ENCODE results near the gene PPP1R7. TPM values are rescaled to one million over a fixed set of nuclear protein-coding genes. Genes with fewer than 3 reads are reported as not detected.

PPP1R7 gene
- total RNA-seq, 1 experiment from 2014 or later = 87.6 TPM

GRCh38 chr2:241139531-241140444, 10.5 kb upstream of the PPP1R7 start:
- DNase-seq (ENCODE audit: low read depth) = no peak

- DNase-seq (ENCODE audit: low read depth) = no peak
Measured at GRCh38 chr2:241140445-241140840, 9.8 kb upstream of the PPP1R7 start.

- DNase-seq (ENCODE audit: low read depth) = no peak
Measured at GRCh38 chr2:241141214-241141770, 9.0 kb upstream of the PPP1R7 start.

DNA sequence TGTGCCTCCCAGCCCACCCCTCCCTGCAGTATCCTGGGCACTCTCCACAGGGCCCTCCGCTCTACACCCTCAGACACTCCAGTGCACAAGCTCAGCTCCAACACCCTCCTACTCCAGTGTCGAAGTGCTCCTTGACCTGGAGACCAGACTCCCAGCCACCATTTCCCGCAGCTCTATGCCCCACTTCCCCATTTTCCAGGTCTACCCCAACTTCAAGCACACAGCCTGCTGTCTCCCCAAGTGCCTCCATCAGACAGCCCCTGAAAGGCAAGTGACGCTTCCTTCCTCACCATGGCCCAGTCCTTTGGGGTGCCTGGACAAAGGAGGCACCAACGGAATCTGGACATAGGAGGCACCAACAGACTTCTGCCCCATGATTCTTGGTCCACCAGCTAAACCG, 8.2 kb upstream of the PPP1R7 start:
- DNase-seq (ENCODE audit: low read depth) = no peak

- no peak for DNase-seq (ENCODE audit: low read depth)
Measured at GRCh38 chr2:241142593-241142992, 7.7 kb upstream of the PPP1R7 start.

DNA sequence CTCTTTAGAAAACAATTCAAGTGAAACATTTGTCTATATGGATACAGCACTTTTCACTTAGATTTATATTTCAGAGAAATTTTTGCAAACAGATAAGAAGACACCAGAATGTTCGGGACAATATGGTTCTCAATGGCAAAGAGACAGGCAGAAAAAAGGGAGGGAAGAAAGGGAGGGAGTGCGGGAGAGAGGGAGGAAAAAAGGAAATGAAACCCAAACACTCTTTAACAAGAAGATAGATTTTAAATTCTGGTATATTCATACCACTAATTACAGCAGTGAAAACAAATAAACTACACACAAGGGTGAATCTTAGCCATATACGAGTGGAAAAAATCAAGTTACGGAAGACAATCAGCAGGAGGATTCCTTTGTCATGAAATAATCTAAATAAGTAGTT, 4.0 kb upstream of the PPP1R7 start:
- no peak for DNase-seq (ENCODE audit: low read depth)

DNA sequence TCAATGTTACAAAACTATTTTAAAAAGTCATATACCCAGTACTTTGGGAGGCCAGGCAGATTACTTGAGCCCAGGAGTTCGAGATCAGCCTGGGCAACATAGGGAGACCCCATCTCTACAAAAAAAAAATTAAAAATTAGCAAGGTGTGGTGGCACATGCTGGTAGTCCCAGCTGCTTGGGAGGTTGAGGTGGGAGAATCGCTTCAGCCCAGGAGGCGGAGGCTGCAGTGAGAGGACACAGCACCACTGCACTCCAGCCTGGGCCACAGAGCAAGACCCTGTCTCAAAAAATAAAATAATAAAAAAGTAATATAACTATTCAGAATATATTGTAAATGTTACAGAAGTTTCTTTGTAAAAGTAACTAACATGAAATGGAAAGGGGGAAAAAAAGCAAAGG, 2.9 kb upstream of the PPP1R7 start:
- no peak for DNase-seq (ENCODE audit: low read depth)

DNA sequence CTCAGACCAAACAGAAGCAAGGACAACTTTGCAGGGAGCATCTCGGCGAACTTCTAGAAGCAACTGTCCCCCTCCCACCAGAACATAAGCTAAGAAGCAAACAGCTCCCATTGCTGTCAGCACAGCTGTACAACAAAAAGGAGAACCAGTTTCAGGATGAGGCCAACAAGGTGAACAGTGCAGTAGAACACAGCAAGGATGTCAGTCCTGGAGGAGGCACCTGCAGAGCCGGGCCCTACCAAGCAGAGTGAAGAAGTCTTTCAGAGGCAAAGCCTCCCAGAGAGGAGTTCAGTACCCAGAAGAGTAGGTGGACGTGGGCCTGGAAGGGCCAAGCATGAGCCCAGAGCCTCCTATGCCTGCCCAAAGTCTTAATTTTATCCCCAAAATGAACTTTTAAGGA, 2.0 kb upstream of the PPP1R7 start:
- DNase-seq (ENCODE audit: low read depth) = no peak

- DNase-seq (ENCODE audit: low read depth) = peak; percentile 91
Measured at GRCh38 chr2:241148891-241149674, 1.2 kb upstream of the PPP1R7 start, which contains the start of gene PASK. Gene PASK (minus strand): TSS chr2:241149472. CDS start chr2:241143032, 6,440 bp downstream.

- DNase-seq (ENCODE audit: low read depth) = no peak
Measured at GRCh38 chr2:241149675-241149924, 667 bp upstream of the PPP1R7 start.

DNA sequence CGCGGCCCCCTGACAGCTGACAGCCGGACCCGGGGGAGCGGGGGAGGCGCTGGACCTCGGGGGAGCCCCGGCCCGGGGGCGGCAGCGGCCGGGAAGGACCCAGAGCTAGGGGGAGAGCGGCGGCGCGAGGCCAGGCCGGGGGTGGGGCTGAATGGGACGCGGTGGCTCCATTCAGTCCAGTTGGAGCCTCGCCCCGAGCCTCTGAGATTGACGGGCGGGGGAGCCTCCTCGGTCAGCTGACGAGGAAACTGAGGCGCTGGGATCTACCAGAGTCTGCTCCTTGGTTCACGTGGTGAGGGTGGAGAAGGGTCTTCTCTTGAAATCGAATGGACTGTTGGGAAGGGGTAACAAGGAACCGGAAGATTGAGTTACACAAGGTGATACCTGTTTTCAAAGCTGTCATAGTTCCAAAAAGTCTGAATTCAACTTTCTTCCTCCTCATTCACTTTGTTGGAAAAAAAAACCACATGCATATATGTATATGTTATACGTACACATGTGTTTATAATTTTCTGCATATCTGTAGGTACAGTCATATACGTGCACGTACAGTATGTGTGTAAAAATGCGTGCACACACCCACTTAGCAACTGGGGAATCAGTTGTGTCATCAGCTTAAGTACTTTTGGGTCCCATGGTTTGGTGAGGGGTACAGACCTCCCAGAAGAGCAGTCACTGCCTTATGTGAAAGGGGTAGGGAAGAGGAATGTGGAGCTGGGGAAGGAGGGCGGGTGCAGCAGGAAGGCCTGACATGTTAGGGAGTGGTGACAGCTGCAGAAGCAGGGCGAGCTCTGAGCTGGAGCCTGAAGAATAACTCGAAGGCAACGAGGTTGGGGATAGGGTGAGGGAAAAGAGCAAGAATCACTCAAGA, 628 bp downstream of the PPP1R7 start:
- DNase-seq (ENCODE audit: low read depth) = no peak

GRCh38 chr2:241151934-241152660, 1.8 kb downstream of the PPP1R7 start:
- DNase-seq (ENCODE audit: low read depth) = no peak

GRCh38 chr2:241153616-241154015, 3.3 kb downstream of the PPP1R7 start:
- DNase-seq (ENCODE audit: low read depth) = peak; percentile 81

GRCh38 chr2:241154915-241155314, 4.6 kb downstream of the PPP1R7 start:
- DNase-seq (ENCODE audit: low read depth) = no peak

DNA sequence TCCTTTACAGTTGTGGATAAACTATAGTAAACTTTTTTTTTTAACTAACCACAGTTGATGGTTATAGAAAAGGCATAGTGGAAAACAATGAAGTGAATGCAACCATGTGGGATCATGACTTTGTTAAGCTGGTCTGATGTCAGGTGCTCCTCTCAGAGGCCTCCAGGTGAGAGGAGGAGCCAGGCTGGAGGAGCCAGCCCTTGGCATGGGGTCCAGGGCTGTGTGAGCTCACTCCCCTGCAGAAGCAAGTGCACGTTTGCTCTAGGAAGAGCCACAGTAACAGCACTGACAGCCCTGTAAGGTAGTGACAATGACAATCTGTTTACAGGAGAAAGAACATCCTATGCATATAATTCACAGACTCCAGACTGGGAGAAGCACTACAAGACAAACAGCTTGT, 5.7 kb downstream of the PPP1R7 start:
- DNase-seq (ENCODE audit: low read depth) = no peak

DNA sequence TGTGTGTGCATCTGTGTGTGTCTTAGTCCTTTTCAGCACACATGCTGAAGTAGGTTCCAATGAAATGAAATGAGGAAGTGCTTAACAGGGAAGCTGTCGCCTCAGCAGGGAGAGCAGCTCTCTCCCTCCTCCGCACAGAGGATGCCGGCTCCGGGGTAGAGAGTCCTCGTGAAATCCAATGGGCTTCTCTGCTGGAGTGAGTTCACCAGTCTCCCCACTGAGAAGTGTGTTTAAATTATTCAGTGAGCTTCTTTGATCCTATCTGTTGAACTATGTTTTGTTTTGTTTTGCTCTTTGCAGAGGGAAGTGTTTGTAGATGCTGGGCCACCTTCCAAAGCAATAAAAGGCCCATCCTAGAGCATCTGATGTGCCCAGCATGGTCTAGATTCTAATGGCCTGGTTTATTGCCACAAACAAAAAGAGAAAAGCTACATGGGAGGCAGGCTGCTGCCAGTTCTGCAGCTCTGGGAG, 6.7 kb downstream of the PPP1R7 start:
- no peak for DNase-seq (ENCODE audit: low read depth)

- DNase-seq (ENCODE audit: low read depth) = peak; percentile 86
Measured at GRCh38 chr2:241157841-241158545, 7.7 kb downstream of the PPP1R7 start.

DNA sequence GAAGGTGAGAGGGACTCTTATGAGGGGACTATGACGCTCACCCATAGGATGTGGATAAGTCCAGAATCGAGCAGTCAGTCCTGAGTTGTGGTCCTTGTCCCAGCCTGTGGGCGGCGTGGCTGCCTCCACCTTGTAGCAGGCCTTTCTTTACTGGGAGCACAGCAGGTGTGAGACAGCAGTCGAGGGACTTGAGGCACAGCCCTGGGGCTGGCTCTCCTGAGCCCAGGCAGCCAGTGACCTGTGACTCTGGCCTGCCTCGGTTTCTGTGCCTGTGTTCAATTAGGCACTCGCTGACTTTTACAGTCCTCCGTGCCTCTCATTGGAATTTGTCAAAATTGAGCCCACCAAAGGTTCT, 8.3 kb downstream of the PPP1R7 start:
- DNase-seq (ENCODE audit: low read depth) = no peak

- no peak for DNase-seq (ENCODE audit: low read depth)
Measured at GRCh38 chr2:241159116-241159515, 8.8 kb downstream of the PPP1R7 start.

DNA sequence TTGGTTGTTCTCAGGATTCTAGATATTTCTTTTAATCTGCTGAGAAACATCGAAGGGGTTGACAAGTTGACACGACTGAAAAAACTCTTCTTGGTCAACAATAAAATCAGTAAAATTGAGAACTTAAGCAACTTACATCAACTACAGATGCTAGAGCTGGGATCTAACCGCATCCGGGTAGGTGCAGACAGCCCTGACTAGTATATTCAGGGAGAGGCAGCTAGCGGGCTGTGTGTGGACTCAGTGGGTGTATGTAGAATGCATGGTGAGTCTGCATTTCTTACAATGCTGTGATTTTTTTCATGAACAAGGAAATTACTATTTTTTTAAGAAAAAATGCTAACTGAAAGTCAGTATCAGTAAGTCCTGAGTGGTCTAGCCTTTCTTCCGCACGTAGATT, 10.1 kb downstream of the PPP1R7 start:
- DNase-seq (ENCODE audit: low read depth) = no peak

Data from HT1080 (cell line).